Upper lobe of left lung (tissue), 4 donors: ENCODE data around the gene SLC5A12.

Experiments
- EP300 ChIP-seq, 4 donors: sonication (generic); formaldehyde crosslinking; IDR thresholded peaks; one replicate each; pipeline ENCODE4 v1.5.1; 2017; ENCODE audit warnings: antibody characterized with exemption in 4 of 4, control low read depth in 2 of 4
- POLR2A ChIP-seq, 4 donors: fragments of 450-650 bp; IDR thresholded peaks; one replicate each; pipeline ENCODE4 v1.5.1; 2016 to 2017; ENCODE audit warnings: antibody characterized with exemption in 4 of 4, mild to moderate bottlenecking in 2 of 4
- POLR2AphosphoS5 ChIP-seq, 2 donors: sonication (generic); formaldehyde crosslinking; IDR thresholded peaks; one replicate each; pipeline ENCODE4 v1.5.1; 2017; ENCODE audit warnings: antibody characterized with exemption in 2 of 2
- TF ChIP-seq, protein P1 (sequence below), 6 experiments: fragments of 450-650 bp in 4 of 6; fragments of 200-600 bp in 2 of 6; sonication (generic) in 2 of 6; IDR thresholded peaks; one replicate each; pipeline ENCODE4 v1.5.1; 2016 to 2019; ENCODE audit warnings: antibody characterized with exemption in 6 of 6

DNA sequence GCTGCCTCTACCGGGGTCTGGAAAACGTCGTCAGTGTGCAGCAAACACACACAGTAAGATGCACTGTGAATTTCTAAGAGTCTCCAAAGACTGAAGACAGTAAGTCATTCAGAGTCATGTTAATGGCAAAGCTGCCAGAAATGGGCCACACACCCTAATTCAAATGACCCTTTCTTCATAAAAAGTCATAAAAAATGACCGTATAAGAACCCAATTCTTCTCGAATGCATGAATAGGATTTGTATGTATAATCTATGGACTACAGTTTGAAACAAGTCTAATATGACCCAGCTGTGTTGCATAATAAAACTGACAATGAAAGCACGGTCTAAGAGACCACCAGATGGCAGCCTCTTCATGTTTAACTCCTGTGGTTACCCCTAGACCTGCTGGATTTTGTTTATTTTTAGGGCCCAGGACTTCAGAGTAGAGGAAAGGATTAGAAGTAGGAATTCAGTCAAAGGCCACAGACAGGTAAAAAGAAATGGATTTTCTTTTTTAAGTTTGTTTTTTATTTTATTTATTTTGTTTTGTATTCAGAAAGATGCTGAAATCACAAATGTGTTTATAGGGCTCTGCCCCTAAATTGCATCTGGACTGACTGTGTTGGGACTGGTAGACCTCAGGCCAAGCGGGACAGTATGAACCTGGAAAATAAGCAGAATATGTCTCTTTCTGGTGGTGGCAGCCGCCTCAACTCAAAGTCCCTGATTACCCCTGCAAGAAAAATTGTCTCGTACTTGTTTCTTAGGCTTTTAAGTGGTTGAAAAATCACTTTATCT, 32.1 kb upstream of the SLC5A12 start:
- TF ChIP-seq POLR2A (IDR thresholded peaks at IDR 0.05) (no peak), POLR2AphosphoS5 (IDR thresholded peaks at IDR 0.05) (no peak), EP300 (IDR thresholded peaks at IDR 0.05) (no peak)
- TF ChIP-seq, protein P1, sequence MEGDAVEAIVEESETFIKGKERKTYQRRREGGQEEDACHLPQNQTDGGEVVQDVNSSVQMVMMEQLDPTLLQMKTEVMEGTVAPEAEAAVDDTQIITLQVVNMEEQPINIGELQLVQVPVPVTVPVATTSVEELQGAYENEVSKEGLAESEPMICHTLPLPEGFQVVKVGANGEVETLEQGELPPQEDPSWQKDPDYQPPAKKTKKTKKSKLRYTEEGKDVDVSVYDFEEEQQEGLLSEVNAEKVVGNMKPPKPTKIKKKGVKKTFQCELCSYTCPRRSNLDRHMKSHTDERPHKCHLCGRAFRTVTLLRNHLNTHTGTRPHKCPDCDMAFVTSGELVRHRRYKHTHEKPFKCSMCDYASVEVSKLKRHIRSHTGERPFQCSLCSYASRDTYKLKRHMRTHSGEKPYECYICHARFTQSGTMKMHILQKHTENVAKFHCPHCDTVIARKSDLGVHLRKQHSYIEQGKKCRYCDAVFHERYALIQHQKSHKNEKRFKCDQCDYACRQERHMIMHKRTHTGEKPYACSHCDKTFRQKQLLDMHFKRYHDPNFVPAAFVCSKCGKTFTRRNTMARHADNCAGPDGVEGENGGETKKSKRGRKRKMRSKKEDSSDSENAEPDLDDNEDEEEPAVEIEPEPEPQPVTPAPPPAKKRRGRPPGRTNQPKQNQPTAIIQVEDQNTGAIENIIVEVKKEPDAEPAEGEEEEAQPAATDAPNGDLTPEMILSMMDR (IDR thresholded peaks at IDR 0.05), result peak; percentile 23 to 61 (median 39)
